Neuron (in vitro differentiated cells): Measurements from ENCODE around the gene MCOLN1.

Source experiments
- H2AFZ ChIP-seq: one replicate; pipeline ENCODE4 v1.6.1; 2013; ENCODE audit warnings: low read depth, mild to moderate bottlenecking, inconsistent platforms, low read length, moderate library complexity
- H3K27me3 ChIP-seq: one replicate; pipeline ENCODE4 v1.6.1; 2013; ENCODE audit warnings: low read length; ENCODE audit not compliant: insufficient read depth
- H3K36me3 ChIP-seq: one replicate; pipeline ENCODE4 v1.6.1; 2013; ENCODE audit warnings: low read length; ENCODE audit not compliant: insufficient read depth
- H3K4me1 ChIP-seq: one replicate; pipeline ENCODE4 v1.6.1; 2013; ENCODE audit warnings: low read length; ENCODE audit not compliant: insufficient read depth
- H3K4me3 ChIP-seq: 2 replicates; pipeline ENCODE4 v1.5.1; 2013; ENCODE audit warnings: mild to moderate bottlenecking, low read length, moderate library complexity
- H3K9me3 ChIP-seq: one replicate; pipeline ENCODE4 v1.6.1; 2013; ENCODE audit warnings: low read length

The MCOLN1 gene

GRCh38 chr19:7545904-7546303 is 23.5 kb downstream of the MCOLN1 start:
- H3K27me3 ChIP-seq, result no peaks in the 10 kb centered on the region
- H2AFZ ChIP-seq, result no peak overlapping the region
- peaks cover 21% of the 10 kb centered on the region for H3K36me3 ChIP-seq
- H3K9me3 ChIP-seq, result no peaks in the 10 kb centered on the region
- no peak overlapping the region for H3K4me3 ChIP-seq
- no peaks in the 10 kb centered on the region for H3K4me1 ChIP-seq

- H3K4me1 ChIP-seq, result no peaks in the 10 kb centered on the region
- H3K9me3 ChIP-seq, result no peaks in the 10 kb centered on the region
- H3K36me3 ChIP-seq, result peaks cover 14% of the 10 kb centered on the region
- no peak overlapping the region for H3K4me3 ChIP-seq
- H2AFZ ChIP-seq, result no peak overlapping the region
- no peaks in the 10 kb centered on the region for H3K27me3 ChIP-seq
These were observed 24.7 kb downstream of the MCOLN1 start for GRCh38 chr19:7547159-7547558.

DNA sequence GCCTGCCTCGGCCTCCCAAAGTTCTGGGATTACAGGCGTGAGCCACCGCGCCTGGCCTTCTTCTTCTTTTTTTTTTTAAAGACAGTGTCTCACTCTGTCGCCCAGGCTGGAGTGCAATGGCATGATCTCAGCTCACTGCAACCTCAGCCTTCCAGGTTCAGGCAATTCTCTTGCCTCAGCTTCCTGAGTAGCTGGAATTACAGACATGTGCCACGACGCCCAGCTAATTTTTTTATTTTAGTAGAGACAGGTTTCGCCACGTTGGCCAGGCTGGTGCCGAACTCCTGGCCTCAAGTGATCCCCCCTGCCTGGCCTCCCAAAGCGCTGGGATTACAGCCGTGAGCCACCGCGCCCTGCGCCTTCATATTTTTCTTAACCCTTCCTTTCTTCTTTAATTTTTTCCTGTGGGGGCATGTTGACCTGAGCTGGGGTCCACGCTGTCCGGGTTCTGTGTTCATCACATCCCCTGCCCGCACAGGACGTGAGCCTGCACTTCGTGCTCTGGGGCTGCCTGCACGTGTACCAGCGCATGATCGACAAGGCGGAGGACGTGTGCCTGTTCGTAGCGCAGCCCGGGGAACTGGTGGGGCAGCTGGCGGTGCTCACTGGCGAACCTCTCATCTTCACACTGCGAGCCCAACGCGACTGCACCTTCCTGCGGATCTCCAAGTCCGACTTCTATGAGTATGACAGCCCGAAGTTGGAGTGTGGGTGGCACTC is 27.2 kb downstream of the MCOLN1 start:
- Histone ChIP-seq H3K27me3 (no peaks in the 10 kb centered on the region), H3K4me3 (no peak overlapping the region), H3K4me1 (no peaks in the 10 kb centered on the region), H3K36me3 (peaks cover 14% of the 10 kb centered on the region), H2AFZ (no peak overlapping the region), H3K9me3 (peaks cover 3% of the 10 kb centered on the region)

- Histone ChIP-seq H3K4me3 (no peak overlapping the region), H3K4me1 (no peaks in the 10 kb centered on the region), H2AFZ (no peak overlapping the region), H3K27me3 (no peaks in the 10 kb centered on the region), H3K9me3 (peaks cover 3% of the 10 kb centered on the region), H3K36me3 (peaks cover 14% of the 10 kb centered on the region)
These were observed 27.8 kb downstream of the MCOLN1 start for GRCh38 chr19:7550169-7550770.

GRCh38 chr19:7550987-7551761 is 28.8 kb downstream of the MCOLN1 start:
- Histone ChIP-seq H3K4me3 (no peak overlapping the region), H3K9me3 (peaks cover 3% of the 10 kb centered on the region), H3K36me3 (peaks cover 15% of the 10 kb centered on the region), H3K4me1 (no peaks in the 10 kb centered on the region), H2AFZ (no peak overlapping the region), H3K27me3 (no peaks in the 10 kb centered on the region)

DNA sequence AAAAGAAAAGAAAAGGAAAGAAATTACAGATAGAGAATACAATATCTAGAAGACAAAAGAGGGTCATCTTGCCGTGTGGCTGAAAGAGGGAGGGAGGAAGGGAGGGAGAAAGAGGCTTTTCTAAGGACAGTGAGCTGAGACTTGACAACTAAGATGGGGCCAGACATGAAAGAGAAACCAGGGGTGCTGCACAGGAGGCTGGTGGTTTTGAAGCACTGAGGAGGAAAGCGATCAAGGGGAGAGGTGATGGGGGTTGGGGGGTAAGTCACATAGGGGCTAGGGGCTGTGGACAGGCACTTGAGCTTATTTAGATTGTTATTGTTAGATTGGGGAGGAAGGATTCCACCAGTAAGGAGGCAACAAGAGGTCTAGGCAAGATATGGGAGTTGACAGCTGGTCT is 30.4 kb downstream of the MCOLN1 start:
- Histone ChIP-seq H3K9me3 (peaks cover 3% of the 10 kb centered on the region), H3K4me1 (no peaks in the 10 kb centered on the region), H3K27me3 (no peaks in the 10 kb centered on the region), H3K4me3 (no peak overlapping the region), H2AFZ (no peak overlapping the region), H3K36me3 (peaks cover 29% of the 10 kb centered on the region)

GRCh38 chr19:7554565-7554964 is 32.1 kb downstream of the MCOLN1 start:
- H3K27me3 ChIP-seq, result no peaks in the 10 kb centered on the region
- peaks cover 3% of the 10 kb centered on the region for H3K9me3 ChIP-seq

GRCh38 chr19:7554990-7555864 is 32.8 kb downstream of the MCOLN1 start:
- H2AFZ ChIP-seq, result no peak overlapping the region
- no peaks in the 10 kb centered on the region for H3K4me1 ChIP-seq
- no peak overlapping the region for H3K4me3 ChIP-seq
- peaks cover 38% of the 10 kb centered on the region for H3K36me3 ChIP-seq
- no peaks in the 10 kb centered on the region for H3K27me3 ChIP-seq
- peaks cover 3% of the 10 kb centered on the region for H3K9me3 ChIP-seq

More at GRCh38 chr19:7554565-7554964, 32.1 kb downstream of the MCOLN1 start:
- Histone ChIP-seq H3K36me3 (peaks cover 39% of the 10 kb centered on the region), H3K4me3 (no peak overlapping the region), H2AFZ (no peak overlapping the region), H3K4me1 (no peaks in the 10 kb centered on the region)

DNA sequence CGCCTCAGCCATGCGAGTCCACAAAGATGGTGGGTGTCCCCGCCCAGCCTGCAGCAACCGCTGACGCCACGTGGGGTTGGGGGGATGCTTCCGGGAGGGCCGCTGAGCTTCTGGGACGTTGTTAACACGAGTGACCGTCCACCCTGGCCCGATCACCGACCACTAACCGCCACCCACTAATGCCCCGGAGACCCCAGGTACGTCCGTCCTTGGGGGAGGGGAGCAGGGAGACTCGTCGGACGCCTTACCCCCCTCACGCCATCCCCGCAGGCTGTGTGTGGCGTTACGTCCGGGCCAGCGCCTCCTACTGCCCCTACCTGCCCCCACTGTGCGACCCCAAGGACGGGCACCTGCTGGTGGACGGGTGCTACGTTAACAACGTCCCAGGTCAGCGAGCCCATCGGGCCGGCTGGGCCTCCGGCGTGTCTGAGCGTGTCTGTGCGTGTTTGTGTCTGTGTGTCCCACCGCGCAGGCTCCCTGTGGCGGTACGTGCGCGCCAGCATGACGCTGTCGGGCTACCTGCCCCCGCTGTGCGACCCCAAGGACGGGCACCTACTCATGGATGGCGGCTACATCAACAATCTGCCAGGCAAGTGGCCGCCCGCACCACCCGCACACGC is 34.4 kb downstream of the MCOLN1 start:
- H3K9me3 ChIP-seq, result peaks cover 3% of the 10 kb centered on the region
- peaks cover 35% of the 10 kb centered on the region for H3K36me3 ChIP-seq
- no peak overlapping the region for H3K4me3 ChIP-seq
- no peaks in the 10 kb centered on the region for H3K27me3 ChIP-seq
- H3K4me1 ChIP-seq, result no peaks in the 10 kb centered on the region
- H2AFZ ChIP-seq, result no peak overlapping the region

DNA sequence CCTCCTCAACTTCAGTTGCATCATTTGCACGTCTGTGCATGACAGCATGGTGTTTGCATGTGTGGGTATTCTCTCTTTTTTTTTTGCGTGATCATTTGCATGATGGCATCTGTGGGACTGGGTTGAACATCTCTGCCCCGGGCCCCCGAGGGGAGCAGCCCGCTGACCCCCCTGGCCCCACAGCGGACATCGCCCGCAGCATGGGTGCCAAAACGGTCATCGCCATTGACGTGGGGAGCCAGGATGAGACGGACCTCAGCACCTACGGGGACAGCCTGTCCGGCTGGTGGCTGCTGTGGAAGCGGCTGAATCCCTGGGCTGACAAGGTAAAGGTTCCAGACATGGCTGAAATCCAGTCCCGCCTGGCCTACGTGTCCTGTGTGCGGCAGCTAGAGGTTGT is 36.2 kb downstream of the MCOLN1 start:
- H3K27me3 ChIP-seq, result no peaks in the 10 kb centered on the region
- no peak overlapping the region for H3K4me3 ChIP-seq
- peaks cover 32% of the 10 kb centered on the region for H3K36me3 ChIP-seq
- H2AFZ ChIP-seq, result no peak overlapping the region
- H3K9me3 ChIP-seq, result peaks cover 3% of the 10 kb centered on the region
- no peaks in the 10 kb centered on the region for H3K4me1 ChIP-seq

DNA sequence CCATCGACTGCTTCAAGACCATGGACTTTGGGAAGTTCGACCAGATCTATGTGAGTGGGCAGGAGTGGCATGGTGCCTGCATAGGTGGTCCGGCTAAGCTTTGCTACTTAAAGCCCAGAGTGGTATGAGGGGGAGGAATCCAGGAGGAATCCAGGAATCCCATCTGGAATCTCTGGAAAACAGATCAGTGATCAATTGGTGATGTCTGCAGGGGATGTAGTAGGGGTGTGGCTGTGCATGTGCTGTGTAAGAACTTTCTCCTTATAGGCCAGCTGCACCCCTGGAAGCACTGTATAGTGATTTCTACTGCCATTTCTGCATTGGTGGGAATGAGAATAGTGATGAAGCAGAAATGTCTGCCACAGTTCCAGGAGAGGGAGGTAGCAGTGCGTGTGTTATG is 36.7 kb downstream of the MCOLN1 start:
- Histone ChIP-seq H3K9me3 (peaks cover 3% of the 10 kb centered on the region), H2AFZ (no peak overlapping the region), H3K4me1 (no peaks in the 10 kb centered on the region), H3K4me3 (no peak overlapping the region), H3K27me3 (no peaks in the 10 kb centered on the region), H3K36me3 (peaks cover 30% of the 10 kb centered on the region)

DNA sequence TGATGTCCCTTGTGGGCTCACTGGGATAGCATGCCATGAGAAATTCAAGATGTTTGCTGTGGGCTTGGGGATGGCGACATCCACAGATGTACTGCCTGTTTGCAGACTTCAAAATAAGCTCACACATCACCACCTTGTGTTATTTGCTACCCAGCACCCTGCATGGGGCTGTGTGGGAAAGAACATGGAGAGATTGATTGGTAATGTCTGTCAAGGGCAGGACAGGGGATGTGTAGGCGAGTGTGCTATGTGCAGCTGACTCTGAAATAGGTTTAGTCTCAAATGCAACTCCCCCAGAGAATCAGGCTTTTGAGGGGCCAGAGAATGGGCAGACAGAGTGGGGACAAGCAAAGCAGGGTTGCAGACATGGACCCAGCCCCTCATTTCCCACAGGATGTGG is 37.8 kb downstream of the MCOLN1 start:
- peaks cover 25% of the 10 kb centered on the region for H3K36me3 ChIP-seq

More for the DNA sequence above, 37.8 kb downstream of the MCOLN1 start:
- no peak overlapping the region for H2AFZ ChIP-seq
- no peaks in the 10 kb centered on the region for H3K27me3 ChIP-seq
- no peaks in the 10 kb centered on the region for H3K4me1 ChIP-seq
- H3K4me3 ChIP-seq, result no peak overlapping the region
- no peaks in the 10 kb centered on the region for H3K9me3 ChIP-seq
